Activated naive CD4-positive, alpha-beta T cell treated with anti-CD3 and anti-CD28 coated beads, Interleukin-2, amount 50 U/mL, for 24 hours (primary cell): ENCODE measurements around the gene ZNF436.
A peak's percentile ranks its signal among the peaks of the same experiment; 100 is the strongest.
"Not testable (repeated sequence)": the region's sequence is repeated elsewhere in the genome, so short reads cannot be mapped to it uniquely, and the experiment has no call there.

Experiments
- H3K27ac Mint-ChIP-seq: one replicate; pipeline ENCODE4 v1.8.0; 2021; ENCODE audit warnings: mild to moderate bottlenecking, mixed read lengths
- H3K27me3 Mint-ChIP-seq: one replicate; pipeline ENCODE4 v1.8.0; 2021; ENCODE audit warnings: mixed read lengths
- H3K36me3 Mint-ChIP-seq: one replicate; pipeline ENCODE4 v1.8.0; 2021; ENCODE audit warnings: mixed read lengths
- H3K4me1 Mint-ChIP-seq: one replicate; pipeline ENCODE4 v1.8.0; 2021; ENCODE audit warnings: mixed read lengths
- H3K4me3 Mint-ChIP-seq: one replicate; pipeline ENCODE4 v1.8.0; 2021; ENCODE audit warnings: mild to moderate bottlenecking, mixed read lengths
- H3K9me3 Mint-ChIP-seq: one replicate; pipeline ENCODE4 v1.8.0; 2021; ENCODE audit warnings: mixed read lengths

ZNF436 gene

DNA sequence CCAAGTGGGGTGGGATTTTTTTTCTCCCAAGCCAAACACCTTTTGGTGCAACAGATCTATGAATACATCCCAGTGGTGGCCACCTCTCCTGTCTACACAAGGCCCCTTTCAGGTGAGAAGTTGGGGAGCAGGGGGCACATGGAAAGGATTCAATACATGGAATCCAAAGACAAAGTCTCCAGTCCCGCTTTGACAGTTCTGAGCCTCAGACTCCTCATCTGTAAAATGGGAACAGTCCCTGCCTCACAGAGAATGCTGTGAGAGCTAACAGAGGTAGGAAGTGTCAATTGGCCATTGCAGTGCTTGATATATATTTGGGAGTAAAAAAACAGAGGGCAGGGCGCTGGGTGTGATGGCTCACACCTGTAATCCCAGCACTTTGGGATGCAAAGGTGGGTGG lies 26.7 kb upstream of the ZNF436 start:
- Mint-ChIP-seq H3K4me3 (no peak overlapping the region), H3K27ac (no peak overlapping the region), H3K36me3 (peaks cover 5% of the 10 kb centered on the region), H3K27me3 (no peaks in the 10 kb centered on the region), H3K9me3 (no peaks in the 10 kb centered on the region), H3K4me1 (no peaks in the 10 kb centered on the region)

DNA sequence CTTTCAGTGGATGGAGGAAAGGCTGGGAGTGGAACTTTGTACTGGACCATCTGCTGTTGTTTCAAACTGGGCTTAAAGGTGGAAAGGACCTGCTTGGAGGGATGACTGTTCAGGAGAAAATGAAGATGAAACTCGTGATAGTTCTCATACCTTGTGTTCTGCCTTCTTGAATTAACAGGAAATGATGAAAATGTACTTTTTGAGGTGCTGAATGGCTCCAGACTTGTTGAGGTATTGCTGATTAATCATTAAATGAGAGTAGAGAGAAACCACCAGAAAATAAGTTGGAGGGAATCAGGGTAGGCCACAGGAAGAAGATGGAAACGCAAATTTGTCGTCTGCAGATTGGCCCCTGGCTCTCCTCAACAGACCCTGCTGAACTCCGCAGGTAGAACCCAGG lies 26.2 kb upstream of the ZNF436 start:
- no peaks in the 10 kb centered on the region for H3K4me1 Mint-ChIP-seq
- no peaks in the 10 kb centered on the region for H3K27me3 Mint-ChIP-seq
- no peak overlapping the region for H3K4me3 Mint-ChIP-seq
- H3K27ac Mint-ChIP-seq, result peak overlapping the region; percentile 42
- H3K36me3 Mint-ChIP-seq, result peaks cover 5% of the 10 kb centered on the region
- H3K9me3 Mint-ChIP-seq, result no peaks in the 10 kb centered on the region

DNA sequence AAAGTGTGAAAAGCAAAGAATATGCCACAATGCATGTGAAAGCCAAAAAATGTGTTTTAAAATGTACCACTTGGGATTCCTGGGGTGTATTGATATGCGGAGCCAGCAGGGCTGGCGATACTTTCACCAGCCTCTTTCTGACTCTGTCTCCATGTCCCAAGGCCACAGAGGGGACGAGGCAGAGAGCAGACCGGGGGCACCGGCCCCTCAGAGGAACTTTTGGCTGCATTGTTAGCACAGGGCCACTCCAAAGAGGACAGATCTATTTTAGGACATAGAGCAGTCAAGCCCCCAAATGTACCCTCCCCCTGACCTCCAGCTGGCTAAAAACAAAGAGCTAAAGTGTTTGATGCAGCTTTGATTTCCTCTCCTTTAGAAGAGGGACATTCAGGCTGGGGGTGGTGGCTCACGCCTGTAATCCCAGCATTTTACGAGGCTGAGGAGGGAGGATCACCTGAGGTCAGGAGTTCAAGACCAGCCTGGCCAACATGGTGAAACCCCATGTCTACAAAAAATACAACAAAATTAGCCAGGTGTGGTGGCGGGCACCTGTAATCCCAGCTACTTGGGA lies 25.6 kb upstream of the ZNF436 start:
- peaks cover 5% of the 10 kb centered on the region for H3K36me3 Mint-ChIP-seq
- H3K27ac Mint-ChIP-seq, result no peak overlapping the region
- H3K9me3 Mint-ChIP-seq, result no peaks in the 10 kb centered on the region
- no peak overlapping the region for H3K4me3 Mint-ChIP-seq
- H3K4me1 Mint-ChIP-seq, result no peaks in the 10 kb centered on the region
- H3K27me3 Mint-ChIP-seq, result no peaks in the 10 kb centered on the region

DNA sequence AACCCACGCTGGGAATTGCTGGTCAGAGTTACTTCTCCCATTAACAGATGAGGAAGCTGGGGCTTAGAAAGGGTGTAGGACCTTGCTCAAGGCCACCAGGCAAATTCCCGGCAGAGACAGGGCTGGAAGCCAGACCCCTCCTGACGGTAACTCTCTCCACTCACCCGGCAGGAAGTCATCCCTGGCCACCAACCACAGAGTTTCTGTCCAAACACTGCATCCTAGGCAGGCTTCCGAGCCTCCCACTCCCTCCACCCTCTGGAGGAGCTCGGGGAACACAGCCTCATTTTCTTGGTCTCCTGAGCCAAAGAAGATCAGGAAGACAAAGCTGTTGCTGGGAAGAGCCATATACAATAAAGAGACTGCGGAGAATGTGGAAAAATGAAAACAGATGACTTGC lies 25.0 kb upstream of the ZNF436 start:
- Mint-ChIP-seq H3K9me3 (no peaks in the 10 kb centered on the region), H3K4me3 (no peak overlapping the region), H3K27ac (no peak overlapping the region), H3K4me1 (no peaks in the 10 kb centered on the region), H3K27me3 (no peaks in the 10 kb centered on the region), H3K36me3 (peaks cover 5% of the 10 kb centered on the region)

DNA sequence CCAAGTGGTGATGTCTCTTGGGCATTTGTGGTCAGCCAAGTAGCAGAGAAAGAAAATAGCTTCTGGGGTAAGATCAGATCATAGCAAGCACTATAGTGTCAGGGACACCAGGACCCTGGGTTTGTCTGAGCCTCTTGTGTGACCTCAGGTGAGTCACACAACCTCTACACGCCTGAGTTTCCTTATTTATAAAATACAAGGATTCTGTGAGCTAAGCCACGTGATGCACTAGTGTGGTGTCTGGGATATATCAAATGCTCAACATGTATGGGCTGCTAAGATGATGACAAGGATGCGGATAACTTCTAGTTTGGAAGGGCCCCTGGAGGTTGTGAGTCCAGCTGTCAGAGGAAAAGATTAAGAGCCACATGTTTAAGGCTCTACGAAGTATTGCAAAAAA lies 24.5 kb upstream of the ZNF436 start:
- Mint-ChIP-seq H3K4me3 (no peak overlapping the region), H3K27me3 (no peaks in the 10 kb centered on the region), H3K36me3 (peaks cover 5% of the 10 kb centered on the region), H3K9me3 (no peaks in the 10 kb centered on the region), H3K27ac (no peak overlapping the region), H3K4me1 (no peaks in the 10 kb centered on the region)

DNA sequence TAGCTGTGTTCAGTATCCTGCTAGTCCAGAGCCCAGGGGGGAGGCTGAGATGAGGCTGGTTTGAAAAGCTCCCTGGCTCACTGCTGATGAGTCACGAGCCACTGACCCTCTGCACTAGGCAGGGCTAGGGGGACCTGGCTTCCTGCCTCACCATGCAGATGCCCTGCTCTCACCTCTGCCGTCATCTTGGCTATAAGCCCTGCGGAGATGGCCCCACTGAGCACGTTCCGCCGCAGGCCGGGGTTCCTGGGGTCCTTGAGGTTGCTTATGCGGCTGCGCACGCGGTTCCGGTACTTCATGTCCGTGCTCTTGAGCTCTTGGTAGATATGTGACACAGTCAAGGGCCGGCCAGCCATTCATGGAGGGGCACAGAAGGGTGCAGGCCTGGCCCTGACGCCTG lies 24.1 kb upstream of the ZNF436 start:
- no peak overlapping the region for H3K27ac Mint-ChIP-seq
- no peak overlapping the region for H3K4me3 Mint-ChIP-seq
- H3K36me3 Mint-ChIP-seq, result peaks cover 5% of the 10 kb centered on the region
- no peaks in the 10 kb centered on the region for H3K27me3 Mint-ChIP-seq
- H3K4me1 Mint-ChIP-seq, result no peaks in the 10 kb centered on the region
- no peaks in the 10 kb centered on the region for H3K9me3 Mint-ChIP-seq

DNA sequence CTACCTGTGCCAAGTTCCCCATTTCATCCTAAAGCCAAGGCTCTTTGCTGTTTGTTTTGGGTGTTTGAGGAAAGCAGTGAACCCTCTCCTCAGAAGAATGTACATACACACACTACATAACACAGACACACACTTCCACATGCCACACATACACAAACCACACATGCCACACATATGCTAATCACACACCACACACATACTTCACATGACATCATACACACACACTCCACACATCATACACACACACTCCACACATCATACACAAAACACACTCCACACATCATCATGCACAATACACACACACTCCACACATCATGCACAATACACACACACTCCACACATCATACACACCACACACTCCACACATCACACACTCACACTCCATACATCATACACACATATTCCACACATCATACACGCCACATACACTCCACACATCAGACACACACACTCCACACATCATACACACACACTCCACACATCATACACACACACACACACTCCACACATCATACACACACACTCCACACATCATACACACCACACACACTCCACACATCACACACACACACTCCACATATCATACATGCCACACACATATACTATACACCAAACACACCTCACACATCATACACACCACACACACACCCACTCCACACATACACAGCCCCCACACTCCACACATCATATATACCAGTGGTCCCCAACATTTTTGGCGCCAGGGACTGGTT lies 22.7 kb upstream of the ZNF436 start:
- Mint-ChIP-seq H3K27me3 (no peaks in the 10 kb centered on the region), H3K36me3 (peaks cover 5% of the 10 kb centered on the region), H3K9me3 (no peaks in the 10 kb centered on the region), H3K27ac (no peak overlapping the region), H3K4me3 (no peak overlapping the region), H3K4me1 (no peaks in the 10 kb centered on the region)

DNA sequence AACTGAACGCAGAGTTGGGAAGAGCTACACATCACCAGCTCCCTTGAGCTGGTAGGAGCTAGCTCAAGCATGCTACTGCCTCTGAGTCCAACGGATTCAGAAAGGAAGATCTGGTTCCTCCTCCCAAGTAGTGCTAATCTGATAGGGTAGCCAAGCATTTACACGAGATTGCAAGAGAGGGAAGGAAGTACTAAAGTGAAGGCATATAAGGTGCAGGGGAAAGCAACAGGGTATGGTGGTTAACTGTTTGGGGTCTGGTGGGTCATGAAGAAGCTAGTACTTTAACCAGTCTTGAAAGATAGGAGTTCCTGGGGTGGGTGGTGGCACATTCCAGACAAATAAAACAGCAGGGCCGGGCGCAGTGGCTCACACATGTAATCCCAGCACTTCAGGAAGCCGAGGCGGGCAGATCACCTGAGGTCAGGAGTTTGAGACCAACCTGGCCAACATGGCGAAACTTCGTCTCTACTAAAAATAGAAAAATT lies 20.2 kb upstream of the ZNF436 start:
- no peaks in the 10 kb centered on the region for H3K9me3 Mint-ChIP-seq
- no peak overlapping the region for H3K4me3 Mint-ChIP-seq
- H3K27me3 Mint-ChIP-seq, result no peaks in the 10 kb centered on the region
- H3K36me3 Mint-ChIP-seq, result peaks cover 5% of the 10 kb centered on the region
- no peak overlapping the region for H3K27ac Mint-ChIP-seq
- H3K4me1 Mint-ChIP-seq, result no peaks in the 10 kb centered on the region

DNA sequence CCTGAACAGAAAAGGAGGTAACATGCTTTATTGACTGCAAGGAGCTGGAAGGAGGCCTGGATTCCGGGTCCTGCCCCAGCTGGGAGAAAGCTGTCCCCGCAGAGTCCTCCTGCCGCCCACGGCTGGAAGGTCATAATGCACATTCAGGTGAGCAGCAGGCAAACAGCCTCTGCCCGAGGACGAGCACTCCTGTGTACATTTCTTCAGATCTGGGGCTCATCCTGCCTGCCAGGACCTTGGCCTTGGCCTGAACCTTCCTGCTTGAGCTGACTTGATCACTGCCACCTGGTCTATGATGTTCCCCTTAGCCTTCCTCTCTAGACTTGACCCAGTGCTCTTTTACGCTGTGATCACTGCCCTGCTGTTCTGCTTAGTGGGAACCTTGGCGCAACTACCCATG lies 17.9 kb upstream of the ZNF436 start:
- no peaks in the 10 kb centered on the region for H3K4me1 Mint-ChIP-seq
- H3K27me3 Mint-ChIP-seq, result no peaks in the 10 kb centered on the region
- H3K4me3 Mint-ChIP-seq, result no peak overlapping the region
- H3K36me3 Mint-ChIP-seq, result peaks cover 2% of the 10 kb centered on the region
- H3K9me3 Mint-ChIP-seq, result no peaks in the 10 kb centered on the region
- no peak overlapping the region for H3K27ac Mint-ChIP-seq

DNA sequence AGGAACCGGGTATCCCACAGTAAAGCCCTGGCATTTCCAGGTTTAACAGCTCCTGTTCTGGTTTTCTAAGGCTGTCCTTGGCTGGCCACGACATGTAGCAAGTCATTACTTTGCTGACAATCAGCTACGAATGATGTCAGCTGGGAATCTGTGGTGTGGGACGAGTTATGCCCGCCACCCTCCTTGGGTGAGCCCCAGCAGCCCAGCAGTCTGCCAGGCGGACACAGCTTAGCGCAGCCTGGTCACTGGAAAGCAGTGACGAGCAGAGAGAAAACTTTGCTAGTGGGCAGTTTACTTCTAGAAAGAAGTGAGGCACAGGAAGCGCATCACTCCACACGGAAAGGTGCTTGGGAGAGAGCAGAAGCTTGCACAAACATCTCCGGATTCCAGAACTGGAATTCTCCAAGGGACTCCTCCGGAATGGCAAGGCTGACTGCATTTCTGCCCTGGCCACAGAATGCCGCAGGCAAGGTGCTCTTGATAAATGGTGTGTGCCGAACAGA lies 15.5 kb upstream of the ZNF436 start:
- H3K4me1 Mint-ChIP-seq, result no peaks in the 10 kb centered on the region
- H3K27ac Mint-ChIP-seq, result no peak overlapping the region

DNA sequence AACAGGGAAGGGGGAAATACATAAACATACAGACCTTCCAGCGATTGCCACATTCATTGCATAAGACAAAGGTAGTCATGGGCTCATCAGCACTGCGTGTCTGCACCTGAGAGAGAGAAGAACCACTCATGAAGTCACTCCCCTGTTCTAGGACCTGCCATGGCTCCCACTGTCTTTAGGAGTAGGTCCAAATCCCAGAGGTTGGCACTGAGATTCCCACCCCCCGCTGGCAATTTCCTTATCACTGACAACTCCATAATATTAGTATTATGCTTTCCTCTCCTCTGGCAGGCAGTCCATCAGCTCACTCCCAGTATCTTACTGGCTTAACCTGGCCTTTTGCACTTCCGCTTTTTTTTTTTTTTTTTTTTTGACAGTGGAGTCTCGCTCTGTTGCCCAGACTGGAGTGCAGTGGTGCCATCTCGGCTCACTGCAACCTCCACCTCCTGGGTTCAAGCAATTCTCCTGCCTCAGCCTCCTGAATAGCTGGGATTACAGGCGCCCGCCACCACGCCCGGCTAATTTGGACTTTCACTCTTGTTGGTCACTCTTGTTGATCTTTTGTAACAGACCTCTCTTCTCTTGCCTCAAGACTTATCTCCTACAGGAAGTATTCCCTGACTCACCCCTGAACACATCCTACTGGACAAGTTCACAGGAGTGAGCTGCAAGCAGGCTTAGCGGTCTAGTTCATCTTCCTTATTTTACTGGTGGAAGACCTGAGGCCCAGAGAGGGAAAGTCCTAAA lies 14.8 kb upstream of the ZNF436 start:
- H3K27ac Mint-ChIP-seq, result no peak overlapping the region
- H3K9me3 Mint-ChIP-seq, result no peaks in the 10 kb centered on the region
- no peaks in the 10 kb centered on the region for H3K4me1 Mint-ChIP-seq
- no peaks in the 10 kb centered on the region for H3K27me3 Mint-ChIP-seq
- no peak overlapping the region for H3K4me3 Mint-ChIP-seq
- peaks cover 4% of the 10 kb centered on the region for H3K36me3 Mint-ChIP-seq

More for the DNA sequence above, 15.5 kb upstream of the ZNF436 start:
- Mint-ChIP-seq H3K36me3 (peaks cover 4% of the 10 kb centered on the region), H3K27me3 (no peaks in the 10 kb centered on the region), H3K4me3 (no peak overlapping the region), H3K9me3 (no peaks in the 10 kb centered on the region)

DNA sequence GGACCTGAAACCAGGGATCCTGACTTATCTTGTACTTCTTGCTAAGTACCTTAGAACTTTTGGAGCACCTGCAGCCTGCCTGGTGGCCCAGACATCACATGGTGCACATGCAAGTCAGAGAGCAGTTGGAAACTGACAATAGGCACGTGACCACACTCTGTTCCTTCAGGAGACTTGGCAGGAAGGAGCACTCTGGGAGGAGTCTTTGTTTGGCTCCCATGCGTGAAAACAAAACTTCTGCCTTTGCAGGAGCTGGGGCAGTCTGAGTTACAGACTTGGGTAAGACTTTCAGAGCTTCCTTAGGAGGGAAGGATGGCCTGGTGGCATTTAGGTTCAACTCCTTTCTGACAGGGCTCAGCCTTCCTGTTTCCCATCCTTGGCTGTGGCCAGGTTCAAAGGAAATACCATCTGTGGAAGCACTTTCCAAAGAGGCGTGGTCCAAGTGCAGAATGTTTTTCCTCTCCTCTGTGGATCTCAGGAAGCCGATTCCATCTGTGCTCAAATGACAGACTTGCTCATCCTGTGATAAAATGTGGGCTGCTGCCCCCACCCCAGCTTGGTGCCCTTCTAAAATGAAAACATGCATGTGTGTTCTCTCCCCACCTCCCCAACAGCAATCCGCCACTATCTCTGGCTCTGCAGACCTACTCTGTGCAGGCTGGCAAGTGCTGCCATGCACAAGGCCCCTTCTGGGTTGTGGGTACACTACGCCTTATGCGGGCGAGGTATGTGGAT lies 14.1 kb upstream of the ZNF436 start:
- no peak overlapping the region for H3K4me3 Mint-ChIP-seq
- H3K27ac Mint-ChIP-seq, result no peak overlapping the region
- no peaks in the 10 kb centered on the region for H3K9me3 Mint-ChIP-seq
- H3K27me3 Mint-ChIP-seq, result no peaks in the 10 kb centered on the region
- peaks cover 4% of the 10 kb centered on the region for H3K36me3 Mint-ChIP-seq
- no peaks in the 10 kb centered on the region for H3K4me1 Mint-ChIP-seq

DNA sequence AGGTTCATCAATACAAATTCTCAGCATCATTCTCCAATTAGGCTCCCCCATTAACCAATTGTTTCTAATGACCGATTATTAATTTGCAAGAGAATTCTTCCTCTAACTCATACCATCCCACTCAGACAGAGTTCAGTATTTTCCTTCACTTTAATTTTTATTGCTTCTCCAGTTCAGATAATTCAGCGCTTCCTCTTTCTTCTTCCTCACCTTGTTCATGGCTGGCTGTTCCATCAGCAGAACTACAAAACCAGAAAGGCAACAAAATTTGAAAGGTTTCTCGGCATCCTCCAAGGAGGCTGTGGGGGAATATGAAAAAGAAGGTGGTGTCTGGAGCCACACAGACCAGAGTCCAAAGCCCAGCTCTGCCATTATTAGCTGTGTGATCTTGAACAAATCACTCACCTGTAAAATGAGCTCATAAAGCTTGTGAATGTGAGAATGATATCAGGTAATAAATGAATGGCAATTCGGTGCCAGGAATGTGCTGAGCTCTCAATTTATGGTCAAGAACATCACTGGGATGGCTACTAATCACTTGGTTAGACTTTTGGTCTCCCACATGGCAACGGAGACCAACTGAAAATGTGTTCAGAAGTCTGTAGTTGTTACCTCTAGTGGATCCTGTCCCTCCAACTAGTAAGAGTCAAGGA lies 11.7 kb upstream of the ZNF436 start:
- Mint-ChIP-seq H3K27ac (no peak overlapping the region), H3K9me3 (no peaks in the 10 kb centered on the region), H3K27me3 (no peaks in the 10 kb centered on the region), H3K4me3 (no peak overlapping the region), H3K4me1 (no peaks in the 10 kb centered on the region), H3K36me3 (peaks cover 2% of the 10 kb centered on the region)

DNA sequence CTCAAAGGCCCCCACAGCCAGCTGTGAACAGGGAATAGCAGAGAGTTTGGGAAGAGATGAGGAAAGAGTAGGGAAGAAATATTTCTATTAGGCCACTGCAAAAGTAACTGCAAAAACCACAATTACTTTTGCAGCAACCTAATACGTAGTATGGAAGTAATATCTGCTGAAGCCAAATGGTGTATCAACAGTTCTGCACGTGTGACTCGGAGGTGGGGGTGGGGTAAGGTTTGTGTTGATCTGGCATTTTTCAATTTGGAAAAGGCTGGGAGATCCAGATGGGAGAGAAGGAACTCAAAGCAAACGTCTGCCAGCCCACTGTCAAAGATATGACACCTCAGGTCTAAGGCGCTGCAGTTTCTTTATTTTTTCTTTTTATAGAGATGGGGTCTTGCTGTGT lies 11.1 kb upstream of the ZNF436 start:
- H3K4me1 Mint-ChIP-seq, result no peaks in the 10 kb centered on the region
- no peaks in the 10 kb centered on the region for H3K27me3 Mint-ChIP-seq
- H3K9me3 Mint-ChIP-seq, result no peaks in the 10 kb centered on the region
- H3K36me3 Mint-ChIP-seq, result peaks cover 2% of the 10 kb centered on the region
- no peak overlapping the region for H3K27ac Mint-ChIP-seq
- no peak overlapping the region for H3K4me3 Mint-ChIP-seq

DNA sequence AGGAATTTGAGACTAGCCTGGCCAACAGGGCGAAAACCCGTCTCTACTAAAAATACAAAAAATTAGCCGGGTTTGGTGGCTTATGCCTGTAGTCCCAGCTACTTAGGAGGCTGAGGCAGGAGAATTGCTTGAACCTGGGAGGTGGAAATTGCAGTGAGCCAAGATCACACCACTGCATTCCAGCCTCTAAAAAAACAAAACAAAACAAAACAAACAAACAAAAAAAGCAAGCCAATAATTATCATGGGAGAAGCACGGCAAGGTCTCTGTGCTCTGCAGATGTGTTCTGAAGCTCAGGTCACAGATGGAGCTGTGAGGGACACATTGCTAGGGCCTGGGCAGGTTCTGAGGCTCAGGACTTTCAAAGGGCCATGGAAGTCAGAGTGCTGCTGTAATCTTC lies 10.6 kb upstream of the ZNF436 start:
- not testable (repeated sequence) for H3K27me3 Mint-ChIP-seq, H3K9me3 Mint-ChIP-seq, H3K36me3 Mint-ChIP-seq, H3K4me1 Mint-ChIP-seq, H3K4me3 Mint-ChIP-seq, H3K27ac Mint-ChIP-seq
